ENCODE measurements around the gene MAP3K14. TPM values are rescaled to one million over a fixed set of nuclear protein-coding genes. Genes with fewer than 3 reads are reported as not detected.
A peak's percentile ranks its signal among the peaks of the same experiment; 100 is the strongest.

The MAP3K14 gene
- polyA plus RNA-seq, 3 donors: 5.9 to 9.7 (median 8.3) TPM

DNA sequence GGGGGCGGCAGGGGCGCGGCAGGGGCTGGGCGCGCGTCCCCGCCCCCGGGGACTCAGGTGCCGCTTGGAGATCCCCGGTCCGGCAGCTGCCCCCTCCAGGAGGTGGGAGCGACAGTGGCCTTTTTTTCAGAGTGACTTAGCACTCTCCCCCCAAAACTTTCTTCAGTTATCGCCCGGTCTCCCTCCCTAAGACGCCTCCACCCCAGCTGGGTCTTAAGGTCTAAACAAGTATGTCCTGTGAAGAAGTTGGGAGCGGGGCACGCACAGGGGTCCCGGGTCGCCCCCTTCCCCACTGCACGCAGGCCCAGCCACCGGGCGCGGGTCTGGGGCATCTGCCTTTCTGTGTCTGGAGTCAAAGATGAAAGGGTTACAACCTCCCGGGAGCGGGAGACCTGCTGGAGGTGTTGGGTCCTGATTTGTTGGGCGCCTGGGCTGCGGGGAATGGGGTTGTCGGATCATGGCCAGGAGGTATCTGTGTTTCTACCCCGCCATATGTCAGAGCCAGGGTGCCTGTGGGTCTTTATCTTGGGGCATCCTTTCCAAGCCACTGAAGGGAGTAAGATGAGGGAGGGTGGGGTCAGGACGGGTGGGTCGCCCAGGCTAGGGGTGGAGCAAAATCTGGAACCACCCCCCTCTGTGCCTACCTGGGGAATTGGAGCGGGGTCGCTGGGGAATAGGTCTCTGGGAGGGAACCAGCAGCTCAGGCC lies 94.4 kb downstream of the MAP3K14 start:
- peak overlapping the region; percentile 28 for H3K27ac ChIP-seq (ENCODE audit: low read depth, low read length)
- WGBS, 3 donors: 16 to 39% (median 17%) methylated on average over 21 to 32 of the region's 33 CpGs

DNA sequence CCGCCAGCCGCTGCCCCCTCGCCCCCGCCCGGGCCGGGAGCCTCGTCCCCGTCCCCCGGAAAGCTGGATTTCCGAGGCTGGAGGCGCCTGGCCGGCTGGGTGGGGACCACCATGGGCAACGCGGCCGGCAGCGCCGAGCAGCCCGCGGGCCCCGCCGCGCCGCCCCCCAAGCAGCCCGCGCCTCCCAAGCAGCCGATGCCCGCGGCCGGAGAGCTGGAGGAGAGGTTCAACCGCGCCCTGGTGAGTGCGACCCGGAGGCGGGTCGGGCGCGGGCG lies 94.9 kb downstream of the MAP3K14 start:
- 0 to 3% (median 1%) methylated on average over 20 to 38 of the region's 38 CpGs for WGBS, 3 donors
- peak overlapping the region; percentile 28 for H3K27ac ChIP-seq (ENCODE audit: low read depth, low read length)

DNA sequence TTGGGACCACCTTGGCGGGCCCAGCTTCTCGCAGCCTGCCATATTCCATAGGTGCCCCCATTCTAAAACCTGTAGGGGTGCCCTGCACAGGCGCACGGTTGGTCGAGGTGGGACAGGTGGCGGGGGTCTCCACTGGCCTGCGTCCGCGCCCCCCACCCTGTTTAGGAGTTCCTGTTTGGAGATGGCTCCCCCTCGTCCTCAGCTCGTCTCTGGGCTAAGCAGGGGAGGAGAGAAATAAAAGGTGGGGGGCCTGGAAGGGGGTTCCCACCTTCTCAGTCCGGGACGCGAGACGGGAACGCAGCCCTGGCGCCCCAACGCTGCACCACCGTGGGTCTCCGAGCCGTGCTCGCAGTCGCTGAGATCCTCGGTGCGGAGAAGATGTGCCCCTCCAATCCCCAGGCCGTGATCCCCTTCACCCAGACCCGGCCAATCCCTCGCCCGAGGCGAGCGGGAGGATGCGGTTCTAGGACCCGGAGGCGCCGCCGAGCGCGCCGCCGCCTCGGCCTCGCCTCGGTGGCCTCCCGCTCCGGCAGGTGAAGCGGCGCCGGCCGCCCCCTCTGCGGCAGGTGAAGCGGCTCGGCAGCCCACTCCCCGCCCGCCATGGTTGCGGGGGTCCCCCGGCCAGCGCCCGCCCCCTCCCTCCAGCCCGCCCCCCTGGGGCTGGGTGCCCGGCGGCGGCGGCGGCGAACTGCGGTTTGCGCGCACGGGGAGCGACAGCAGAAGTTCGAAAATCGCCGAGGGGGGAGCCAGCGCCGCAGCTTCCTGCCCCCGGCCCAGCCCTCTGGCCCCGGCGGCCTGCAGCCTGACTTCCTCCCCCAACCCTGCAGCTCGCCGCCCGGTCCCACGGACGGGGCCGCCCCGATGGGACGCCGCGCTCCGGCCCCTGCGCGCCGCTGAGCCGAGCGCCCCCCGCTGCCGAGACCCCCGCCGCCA lies 95.5 kb downstream of the MAP3K14 start, which contains the start of gene FMNL1:
Gene FMNL1 (plus strand): TSS at position 805 of the 933 bp plus-strand sequence. CDS start 240 bp downstream, outside the sequence.
- peak within 1 kb of the TSS; percentile 28 for H3K27ac ChIP-seq (ENCODE audit: low read depth, low read length)
- 4 to 6% (median 5%) methylated on average over 57 to 90 of the region's 98 CpGs for WGBS, 3 donors

DNA sequence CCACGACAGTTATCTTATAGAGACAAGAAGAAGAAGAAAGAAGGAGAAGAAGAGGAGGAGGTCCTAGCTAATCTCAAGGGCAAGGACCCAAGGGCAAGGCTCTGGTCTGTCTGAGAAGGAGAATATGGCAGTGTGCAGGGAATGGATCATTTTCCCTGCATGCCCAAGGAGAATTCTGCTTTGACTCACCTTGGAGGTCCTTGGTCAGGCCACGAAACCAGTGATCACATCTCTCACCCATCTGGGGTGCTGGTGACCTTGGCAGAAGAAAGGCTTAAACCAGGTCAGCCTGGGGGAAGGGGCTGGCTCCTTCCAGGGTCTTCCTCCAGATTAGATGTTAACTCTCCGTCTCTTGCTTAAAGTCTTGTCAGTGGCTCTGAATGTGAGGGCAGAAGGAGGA lies 96.7 kb downstream of the MAP3K14 start:
- H3K27ac ChIP-seq (ENCODE audit: low read depth, low read length): no peak overlapping the region
- 73 to 90% (median 86%) methylated on average over 3 of the region's 3 CpGs for WGBS, 3 donors

DNA sequence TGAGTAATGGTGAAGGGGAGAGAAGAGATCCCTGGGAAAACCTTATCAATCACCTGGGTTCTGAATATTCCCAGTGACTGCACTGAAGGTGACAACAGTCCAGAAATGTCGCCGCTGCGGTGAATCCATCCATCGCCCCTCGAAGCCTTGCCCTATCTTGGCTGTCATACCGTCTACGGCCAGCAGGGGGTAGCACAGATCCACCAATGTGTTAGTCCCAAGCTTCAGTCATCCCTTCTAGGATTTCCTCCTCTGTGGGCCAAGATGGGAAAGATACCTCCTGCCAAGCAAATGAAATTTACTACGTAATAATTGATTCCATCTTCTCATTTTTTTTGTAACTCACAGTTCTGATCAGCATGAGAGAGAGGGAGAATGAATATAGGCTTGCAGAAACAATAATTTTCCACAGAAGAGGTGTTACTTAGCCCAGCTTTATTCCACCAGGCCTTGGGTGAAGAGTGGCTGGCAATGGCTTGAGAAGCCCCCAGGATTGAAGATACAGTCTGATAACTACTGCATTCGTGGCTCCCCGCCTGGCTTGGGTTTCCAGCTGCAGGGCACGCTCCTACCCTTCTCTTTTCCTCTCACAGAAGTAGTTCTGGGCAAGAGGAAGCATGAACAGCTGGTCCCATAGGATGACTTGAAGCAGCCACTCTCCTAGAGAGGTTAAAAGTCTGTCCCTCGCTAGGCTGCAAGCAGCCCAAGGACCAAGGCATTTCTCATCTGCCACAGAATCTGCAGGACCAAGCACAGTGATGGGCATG lies 97.7 kb downstream of the MAP3K14 start:
- no peak overlapping the region for H3K27ac ChIP-seq (ENCODE audit: low read depth, low read length)

More for the DNA sequence above, 97.7 kb downstream of the MAP3K14 start:
- WGBS, 3 donors: 10 to 15% (median 13%) methylated on average over 12 of the region's 12 CpGs

Other genes starting within 250 kb of the MAP3K14 start
- 10 to 100 TPM in 2 of 3 donors, 1 to 10 TPM in 1; 6.9 to 49.7 (median 42.4) TPM for gene PLCD3, start 184.5 kb downstream of the MAP3K14 start, polyA plus RNA-seq
- 10 to 100 TPM; 11.2 to 17.4 (median 15.6) TPM for gene ACBD4, start 181.3 kb downstream of the MAP3K14 start, polyA plus RNA-seq
- 10 to 100 TPM in 2 of 3 donors, 1 to 10 TPM in 1; 5.4 to 24.9 (median 13.4) TPM for gene HEXIM1, start 168.5 kb downstream of the MAP3K14 start, polyA plus RNA-seq
- gene HEXIM2, start 155.1 kb downstream of the MAP3K14 start, polyA plus RNA-seq: 1 to 10 TPM; 5.4 to 8.0 (median 7.8) TPM
- 10 to 100 TPM in 2 of 3 donors, 1 to 10 TPM in 1; 3.1 to 35.5 (median 27.5) TPM for gene FMNL1, start 95.1 kb downstream of the MAP3K14 start, polyA plus RNA-seq
- gene SPATA32, start 54.9 kb downstream of the MAP3K14 start, polyA plus RNA-seq: under 1 TPM in 2 of 3 donors, not detected in 1; 0.05 to 0.07 TPM
- gene ARHGAP27, start 115.8 kb upstream of the MAP3K14 start, polyA plus RNA-seq: 10 to 100 TPM in 2 of 3 donors, 1 to 10 TPM in 1; 6.7 to 33.4 (median 25.4) TPM
- 10 to 100 TPM in 2 of 3 donors, 1 to 10 TPM in 1; 8.2 to 18.7 (median 15.3) TPM for gene PLEKHM1, start 173.7 kb upstream of the MAP3K14 start, polyA plus RNA-seq

Data from adipose tissue (tissue), 3 donors.